PC-3 (cell line): Measurements from ENCODE around the gene MYO3B.

Source experiments
- EZH2 ChIP-seq: fragments of 300-600 bp; sonication (generic); IDR thresholded peaks from one replicate; pipeline ENCODE4 v1.6.1; 2017; ENCODE audit warnings: antibody characterized with exemption, mild to moderate bottlenecking, low read length; ENCODE audit not compliant: unreplicated experiment
- EZH2phosphoT487 ChIP-seq: fragments of 300-600 bp; sonication (generic); IDR thresholded peaks from 2 replicates; pipeline ENCODE4 v1.6.1; 2018; ENCODE audit warnings: mild to moderate bottlenecking, antibody characterized with exemption, low read length, borderline replicate concordance
- TF ChIP-seq, protein P1 (sequence below): fragments of 300-600 bp; sonication (generic); conservative IDR thresholded peaks from 2 replicates; pipeline ENCODE4 v1.5.1; 2017; ENCODE audit warnings: antibody characterized with exemption, low read depth, mild to moderate bottlenecking, low read length

DNA sequence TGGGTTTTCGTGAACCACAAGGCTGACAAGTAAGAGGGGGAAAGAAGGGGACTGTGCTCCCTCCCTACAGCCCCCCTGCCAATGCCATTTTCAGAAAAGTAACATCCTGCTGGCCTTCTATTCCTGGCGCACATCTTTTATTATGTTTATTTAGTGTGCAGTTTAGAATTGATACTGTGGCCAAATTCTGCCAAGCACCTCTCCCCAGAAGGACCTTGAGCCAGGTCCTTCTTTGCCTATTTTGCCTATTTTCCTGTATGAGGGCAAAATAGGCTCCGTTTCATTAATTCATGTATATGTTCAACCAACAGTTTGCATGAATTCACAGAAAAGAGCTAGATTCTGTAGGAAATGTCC is 136.0 kb downstream of the MYO3B start:
- TF ChIP-seq EZH2 (no peak), EZH2phosphoT487 (no peak)
- TF ChIP-seq, protein P1, sequence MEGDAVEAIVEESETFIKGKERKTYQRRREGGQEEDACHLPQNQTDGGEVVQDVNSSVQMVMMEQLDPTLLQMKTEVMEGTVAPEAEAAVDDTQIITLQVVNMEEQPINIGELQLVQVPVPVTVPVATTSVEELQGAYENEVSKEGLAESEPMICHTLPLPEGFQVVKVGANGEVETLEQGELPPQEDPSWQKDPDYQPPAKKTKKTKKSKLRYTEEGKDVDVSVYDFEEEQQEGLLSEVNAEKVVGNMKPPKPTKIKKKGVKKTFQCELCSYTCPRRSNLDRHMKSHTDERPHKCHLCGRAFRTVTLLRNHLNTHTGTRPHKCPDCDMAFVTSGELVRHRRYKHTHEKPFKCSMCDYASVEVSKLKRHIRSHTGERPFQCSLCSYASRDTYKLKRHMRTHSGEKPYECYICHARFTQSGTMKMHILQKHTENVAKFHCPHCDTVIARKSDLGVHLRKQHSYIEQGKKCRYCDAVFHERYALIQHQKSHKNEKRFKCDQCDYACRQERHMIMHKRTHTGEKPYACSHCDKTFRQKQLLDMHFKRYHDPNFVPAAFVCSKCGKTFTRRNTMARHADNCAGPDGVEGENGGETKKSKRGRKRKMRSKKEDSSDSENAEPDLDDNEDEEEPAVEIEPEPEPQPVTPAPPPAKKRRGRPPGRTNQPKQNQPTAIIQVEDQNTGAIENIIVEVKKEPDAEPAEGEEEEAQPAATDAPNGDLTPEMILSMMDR, result no peak
